Measurements from ENCODE around the gene ZDHHC19.
"Not testable (repeated sequence)": the region's sequence is repeated elsewhere in the genome, so short reads cannot be mapped to it uniquely, and the experiment has no call there.

GRCh38 chr3:196184169-196184432 lies 27.1 kb downstream of the ZDHHC19 start:
- not testable (repeated sequence) for TF ChIP-seq CTCF, POLR2A (IDR thresholded peaks at IDR 0.05)
